K562 (cell line): ENCODE data around the gene TNFSF9. TPM values are rescaled to one million over a fixed set of nuclear protein-coding genes. Genes with fewer than 3 reads are reported as not detected.
A peak's percentile ranks its signal among the peaks of the same experiment; 100 is the strongest.

ENCODE experiments used
- ATAC-seq: fragments of 200-7000 bp; cut with Tn5 transposase; 3 replicates; pipeline ENCODE4 v1.9.1; 2020; ENCODE audit warnings: moderate library complexity
- BruUV-seq: library from RNA; stranded (reverse); fragments of 400-500 nt; replicated peaks from 2 replicates; lab custom pipeline; 2021; lab: Mats Ljungman, UMichigan
- CTCF ChIA-PET: fragments of 300-600 bp; formaldehyde crosslinking; extraction: SDS; loops from one replicate; lab custom pipeline; 2021; ENCODE audit warnings: low intra/inter-chr PET ratio; lab: Yijun Ruan, JAX
- POLR2A ChIA-PET: fragments of 300-600, 350-650 bp; sonication (Branson Sonifier 250); formaldehyde crosslinking; extraction: SDS; loops from one replicate; lab custom pipeline; 2021; ENCODE audit warnings: antibody characterized with exemption, inconsistent platforms; lab: Yijun Ruan, JAX
- DNase-seq, 4 experiments: peaks; one replicate each; pipeline versions ENCODE4 v3.0.0 to v3.0.0-alpha.2; 2011 to 2018; ENCODE audit warnings: low spot score in 3 of 4, mixed read lengths in 3 of 4; ENCODE audit errors: extremely low read depth in 1 of 4
- FAIRE-seq: peaks from 2 replicates; lab custom pipeline; 2011; peaks lifted over from hg19 to GRCh38; lab: Jason Lieb, UNC
- H2AFZ ChIP-seq: 2 replicates; pipeline ENCODE4 v1.6.0; 2011; ENCODE audit warnings: low read depth, low read length, control low read depth, inconsistent platforms
- H3K27ac ChIP-seq: fragments of 200-600 bp; 3 replicates; pipeline ENCODE4 v1.8.0; 2011; ENCODE audit warnings: low read depth, mild to moderate bottlenecking, control low read depth, inconsistent platforms, low read length, moderate library complexity, mixed read lengths; ENCODE audit errors: extremely low read depth
- H3K27me3 ChIP-seq, 2 experiments: fragments of 300-600 bp in 1 of 2; 2 replicates in 1 of 2; 3 replicates in 1 of 2; pipeline versions ENCODE4 v1.6.0 to v1.8.0; 2011; ENCODE audit warnings: inconsistent platforms in 2 of 2, low read length in 2 of 2, mild to moderate bottlenecking in 1 of 2, mixed read lengths in 1 of 2, moderate library complexity in 1 of 2; ENCODE audit not compliant: control insufficient read depth in 2 of 2, insufficient read depth in 2 of 2
- H3K36me3 ChIP-seq: fragments of 300-600 bp; 3 replicates; pipeline ENCODE4 v1.8.0; 2011; ENCODE audit warnings: mild to moderate bottlenecking, low read length, inconsistent platforms; ENCODE audit not compliant: control insufficient read depth, insufficient read depth
- H3K4me1 ChIP-seq, 2 experiments: fragments of 200-600 bp in 1 of 2; replicated peaks in 1 of 2; 2 replicates in 1 of 2; 3 replicates in 1 of 2; pipeline versions ENCODE4 v1.5.1 to v1.8.0; 2011; ENCODE audit warnings: inconsistent platforms in 2 of 2, low read length in 2 of 2, mild to moderate bottlenecking in 1 of 2, mixed read lengths in 1 of 2, moderate library complexity in 1 of 2; ENCODE audit not compliant: control insufficient read depth in 2 of 2, insufficient read depth in 2 of 2
- H3K4me2 ChIP-seq: 2 replicates; pipeline ENCODE4 v1.6.1; 2011; ENCODE audit warnings: low read length, control low read depth, inconsistent platforms, mixed read lengths; ENCODE audit not compliant: insufficient read depth
- H3K4me3 ChIP-seq: fragments of 200-600 bp; sonication (generic), shearing (Covaris generic); 2 replicates; pipeline ENCODE4 v1.5.1; 2016; ENCODE audit warnings: control low read depth, inconsistent platforms
- H3K79me2 ChIP-seq: fragments of 200-600 bp; 3 replicates; pipeline ENCODE4 v1.8.0; 2011; ENCODE audit warnings: low read length, inconsistent platforms; ENCODE audit not compliant: control insufficient read depth, insufficient read depth
- H3K9ac ChIP-seq, 2 experiments: 2 replicates each; pipeline versions ENCODE4 v1.6.0 to v1.6.1; 2011; ENCODE audit warnings: low read depth in 2 of 2, low read length in 2 of 2, control low read depth in 1 of 2, inconsistent platforms in 1 of 2, mild to moderate bottlenecking in 1 of 2, mixed read lengths in 1 of 2; ENCODE audit not compliant: insufficient read depth in 1 of 2
- H3K9me1 ChIP-seq: one replicate; pipeline ENCODE4 v1.6.0; 2011; ENCODE audit warnings: inconsistent platforms, mild to moderate bottlenecking, low read length, moderate library complexity; ENCODE audit not compliant: control insufficient read depth, insufficient read depth
- H3K9me3 ChIP-seq: replicated peaks from 2 replicates; pipeline ENCODE4 v1.5.1; 2011; ENCODE audit warnings: low read depth, low read length, inconsistent platforms; ENCODE audit not compliant: control insufficient read depth, insufficient read depth
- H4K20me1 ChIP-seq: replicated peaks from 2 replicates; pipeline ENCODE4 v1.6.1; 2011; ENCODE audit warnings: low read length, inconsistent platforms, mixed read lengths; ENCODE audit not compliant: control insufficient read depth, insufficient read depth
- NFIX ChIP-seq: fragments of 250-450 bp; sonication (Bioruptor Pico); IDR thresholded peaks from 2 replicates; pipeline ENCODE4 v1.4.0; 2020; ENCODE audit warnings: low read depth, mild to moderate bottlenecking, moderate library complexity
- NR4A1 ChIP-seq, 2 experiments: fragments of 250-450 bp in 1 of 2; fragments of 450-650 bp in 1 of 2; sonication (Bioruptor Pico) in 1 of 2; IDR thresholded peaks; 2 replicates each; pipeline versions ENCODE4 v1.4.0 to v1.6.1; 2016 to 2020; ENCODE audit warnings: mild to moderate bottlenecking in 2 of 2, missing compliant biosample characterization in 1 of 2, missing genetic modification characterization in 1 of 2, moderate library complexity in 1 of 2
- POLR2H ChIP-seq: IDR thresholded peaks from 2 replicates; pipeline ENCODE4 v1.6.1; 2016; ENCODE audit warnings: missing genetic modification characterization, low read depth, mild to moderate bottlenecking, control low read depth, missing compliant biosample characterization, moderate library complexity
- RBBP5 ChIP-seq: fragments of 200-600 bp; sonication (generic); IDR thresholded peaks from 2 replicates; pipeline ENCODE4 v1.6.1; 2012; ENCODE audit warnings: borderline replicate concordance, mild to moderate bottlenecking, low read length, control low read depth, inconsistent platforms; ENCODE audit not compliant: insufficient read depth, poor library complexity, severe bottlenecking
- STAG1 ChIP-seq: sonication (generic); formaldehyde crosslinking; IDR thresholded peaks from 2 replicates; pipeline ENCODE4 v1.5.0; 2020; ENCODE audit warnings: missing genetic modification reagents, borderline replicate concordance
- TCF7L2 ChIP-seq: fragments of 150-350 bp; IDR thresholded peaks from 2 replicates; pipeline ENCODE4 v1.6.1; 2016; ENCODE audit warnings: low read depth, mild to moderate bottlenecking, low read length, moderate library complexity
- TGIF2 ChIP-seq: sonication (generic); formaldehyde crosslinking; IDR thresholded peaks from 2 replicates; pipeline ENCODE4 v1.8.1; 2022; ENCODE audit warnings: mild to moderate bottlenecking, missing genetic modification reagents, moderate library complexity
- ZKSCAN8 ChIP-seq: fragments of 200-800 bp; sonication (Bioruptor generic); IDR thresholded peaks from 2 replicates; pipeline ENCODE4 v1.6.1; 2016; ENCODE audit warnings: missing genetic modification characterization, missing compliant biosample characterization
- ZNF507 ChIP-seq: conservative IDR thresholded peaks from 2 replicates; pipeline ENCODE4 v1.6.1; 2017; ENCODE audit warnings: missing genetic modification characterization, missing compliant biosample characterization
- WGBS: fragments of 100-300 bp; shearing (Covaris generic); methylation state at CpG from one replicate; pipeline ENCODE4 v1.1.6; 2016; ENCODE audit warnings: low coverage, mixed read lengths; ENCODE audit not compliant: insufficient coverage; ENCODE audit errors: missing lambda C conversion rate; 5-methylcytosine and 5-hydroxymethylcytosine counted together
- in situ Hi-C: fragments of 300-500 bp; cut with MboI; formaldehyde crosslinking; loops from 4 replicates; pipeline ENCODE4 v1.15.0; 2018; ENCODE audit warnings: inconsistent platforms, mixed read lengths
- intact Hi-C: fragments of 100-400 bp; cut with micrococcal nuclease; formaldehyde crosslinking; loops from 2 replicates; pipeline ENCODE4 v1.14.2; 2022
- polyA plus RNA-seq, 8 experiments: library from polyadenylated mRNA; depleted of rRNA in 4 of 8; stranded (reverse) in 5 of 8; unstranded in 3 of 8; fragments of >200 nt; fragmentation: Nextera tagmentation in 2 of 8; fragmentation: Illumina TruSeq in 1 of 8; extraction: Ambion mirVana in 2 of 8; extraction: Trizol in 1 of 8; gene quantifications; 2 replicates each; pipeline versions ENCODE4 v1.2.1 to v1.2.3, GENCODE V29; 2011 to 2014; ENCODE audit warnings: inconsistent platforms in 1 of 8, missing spikeins in 1 of 8
- total RNA-seq, 7 experiments: library from RNA; depleted of rRNA in 6 of 7; stranded (reverse); fragments of >200 nt in 6 of 7; fragmentation: Illumina TruSeq in 2 of 7; extraction: Trizol in 2 of 7; gene quantifications; 2 replicates each; pipeline versions ENCODE4 v1.2.1 to v1.2.3, GENCODE V29; 2011 to 2021; ENCODE audit warnings: low replicate concordance in 1 of 7
- TF ChIP-seq, protein P1 (sequence below): fragments of 250-450 bp; sonication (Bioruptor Pico); IDR thresholded peaks from 2 replicates; pipeline ENCODE4 v1.8.0; 2021; ENCODE audit warnings: moderate library complexity, mild to moderate bottlenecking, inconsistent platforms

Gene TNFSF9
- total and polyA plus RNA-seq, 9 of the 15 experiments (the other 6 are each of a cell fraction or from before 2014, with no cell fraction given): 1.4 to 17.9 (median 6.5) TPM

DNA sequence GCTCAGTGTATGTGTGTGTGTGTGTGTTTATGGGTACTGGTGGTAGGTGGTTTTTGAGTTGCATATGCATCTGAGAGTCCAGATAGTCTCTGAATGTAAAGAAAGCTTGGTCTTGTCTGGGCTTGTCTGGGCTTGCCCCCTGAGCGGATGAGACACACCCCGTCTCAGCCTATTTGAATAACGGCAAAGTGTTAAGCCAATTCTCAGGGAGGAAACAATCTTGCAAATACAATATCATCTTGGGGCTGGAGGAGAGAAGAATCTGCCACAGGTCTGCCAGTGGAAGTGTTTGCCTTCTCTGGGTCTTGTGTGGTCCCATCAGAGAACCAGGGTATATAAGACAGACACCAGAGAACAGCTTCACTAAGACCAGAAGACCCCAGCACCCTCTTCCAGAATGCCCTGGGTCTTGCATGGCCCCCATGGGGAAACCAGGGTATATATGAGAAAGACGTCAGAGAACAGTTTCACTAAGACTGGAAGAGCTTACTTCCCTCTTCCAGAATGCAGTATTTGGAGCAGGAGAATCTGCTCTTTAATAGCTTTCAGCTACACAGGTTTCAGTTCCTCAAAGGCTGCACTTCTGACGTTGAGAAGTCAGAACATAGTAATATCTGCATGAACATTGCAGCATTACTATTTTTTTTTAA is 46.8 kb downstream of the TNFSF9 start:
- Histone ChIP-seq H3K9me3 (peaks cover 4% of the 10 kb centered on the region; the same call in 1 of the 2 replicates), H3K36me3 (no peaks in the 10 kb centered on the region), H3K27ac (peak overlapping the region; percentile 72), H4K20me1 (no peaks in the 10 kb centered on the region), H3K79me2 (no peaks in the 10 kb centered on the region), H3K4me1 (peaks cover 0 to 21% of the 10 kb centered on the region in 2 experiments; a peak in 4 of 5 replicates), H2AFZ (peak overlapping the region; percentile 25), H3K4me2 (peak overlapping the region; percentile 34; the same call in 1 of the 2 replicates), H3K4me3 (no peak overlapping the region), H3K9ac (no peak overlapping the region), H3K9me1 (no peaks in the 10 kb centered on the region), H3K27me3 (no peaks in the 10 kb centered on the region; a peak in 1 of 5 replicates)
- ATAC-seq: peak; percentile 70
- FAIRE-seq: no peak
- ChIA-PET CTCF (no interaction called here), POLR2A (interaction anchor here (0.6 to 1.0 kb wide), 3 partner anchors 10 to 38 kb away, joined by 3 to 4 read pairs (median 3); no protein-coding TSS in a partner anchor)
- TF ChIP-seq, protein P1, sequence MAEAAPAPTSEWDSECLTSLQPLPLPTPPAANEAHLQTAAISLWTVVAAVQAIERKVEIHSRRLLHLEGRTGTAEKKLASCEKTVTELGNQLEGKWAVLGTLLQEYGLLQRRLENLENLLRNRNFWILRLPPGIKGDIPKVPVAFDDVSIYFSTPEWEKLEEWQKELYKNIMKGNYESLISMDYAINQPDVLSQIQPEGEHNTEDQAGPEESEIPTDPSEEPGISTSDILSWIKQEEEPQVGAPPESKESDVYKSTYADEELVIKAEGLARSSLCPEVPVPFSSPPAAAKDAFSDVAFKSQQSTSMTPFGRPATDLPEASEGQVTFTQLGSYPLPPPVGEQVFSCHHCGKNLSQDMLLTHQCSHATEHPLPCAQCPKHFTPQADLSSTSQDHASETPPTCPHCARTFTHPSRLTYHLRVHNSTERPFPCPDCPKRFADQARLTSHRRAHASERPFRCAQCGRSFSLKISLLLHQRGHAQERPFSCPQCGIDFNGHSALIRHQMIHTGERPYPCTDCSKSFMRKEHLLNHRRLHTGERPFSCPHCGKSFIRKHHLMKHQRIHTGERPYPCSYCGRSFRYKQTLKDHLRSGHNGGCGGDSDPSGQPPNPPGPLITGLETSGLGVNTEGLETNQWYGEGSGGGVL (CRISPR knock-in tag): no peak
- TF ChIP-seq STAG1 (CRISPR knock-in tag) (no peak), NR4A1 (CRISPR knock-in tag; IDR thresholded peaks at IDR 0.05) (no peak), NR4A1 (tag; IDR thresholded peaks at IDR 0.05) (no peak), RBBP5 (peak; percentile 58), NFIX (no peak), TGIF2 (CRISPR knock-in tag) (no peak), ZNF507 (no peak), POLR2H (tag) (no peak), ZKSCAN8 (CRISPR knock-in tag) (0 out of 2 replicates have a peak, but pooled peaks have one; percentile 25), TCF7L2 (no peak)
- 16% methylated on average over 5 of the region's 5 CpGs for WGBS
- intact Hi-C loops (no loop called here), in situ Hi-C loops (no loop called here)
- no TSS peak for BruUV-seq
- DNase-seq: peak; percentile 36 to 57 (median 41)
